Testis (tissue), 2 donors: Measurements from ENCODE around the gene FOXI1.

Source experiments
- CTCF ChIP-seq, 3 experiments: fragments of 450-650 bp in 2 of 3; fragments of 200-600 bp in 1 of 3; sonication (generic) in 1 of 3; IDR thresholded peaks; one replicate each; pipeline ENCODE4 v1.5.1; 2016 to 2019; ENCODE audit warnings: antibody characterized with exemption in 3 of 3, mild to moderate bottlenecking in 2 of 3, moderate library complexity in 1 of 3
- POLR2A ChIP-seq: fragments of 450-650 bp; IDR thresholded peaks from one replicate; pipeline ENCODE4 v1.6.1; 2017; ENCODE audit warnings: antibody characterized with exemption, mild to moderate bottlenecking, moderate library complexity

- TF ChIP-seq CTCF (IDR thresholded peaks at IDR 0.05), result no peak
- TF ChIP-seq POLR2A, result no peak
Measured at GRCh38 chr5:170067574-170068170, 38.0 kb upstream of the FOXI1 start.
